ENCODE data around the gene TMEM115.

Gene TMEM115

GRCh38 chr3:50358911-50359759 is at the start of gene TMEM115:
TMEM115 (minus strand) TSS chr3:50359521; CDS start chr3:50359063, 458 bp downstream.
- Mint-ChIP-seq H3K27me3 (ENCODE audit: low read depth) (no peaks in the 10 kb centered on the region), H3K27ac (peak within 1 kb of the TSS; percentile 92), H3K4me3 (peak within 1 kb of the TSS; percentile 98), H3K9me3 (no peaks in the 10 kb centered on the region), H3K36me3 (ENCODE audit: low read depth) (peaks cover 24% of the 10 kb centered on the region), H3K4me1 (ENCODE audit: low read depth) (peaks cover 32% of the 10 kb centered on the region)

- no peak overlapping the region for H3K27ac Mint-ChIP-seq
- H3K36me3 Mint-ChIP-seq (ENCODE audit: low read depth), result no peaks in the 10 kb centered on the region
- H3K4me1 Mint-ChIP-seq (ENCODE audit: low read depth), result no peaks in the 10 kb centered on the region
- H3K4me3 Mint-ChIP-seq, result no peak overlapping the region
- no peaks in the 10 kb centered on the region for H3K9me3 Mint-ChIP-seq
- no peaks in the 10 kb centered on the region for H3K27me3 Mint-ChIP-seq (ENCODE audit: low read depth)
Observed at GRCh38 chr3:50408443-50408944, 49.2 kb upstream of the TMEM115 start.

- H3K27ac Mint-ChIP-seq, result no peak overlapping the region
- no peaks in the 10 kb centered on the region for H3K4me1 Mint-ChIP-seq (ENCODE audit: low read depth)
- H3K36me3 Mint-ChIP-seq (ENCODE audit: low read depth), result no peaks in the 10 kb centered on the region
- H3K9me3 Mint-ChIP-seq, result no peaks in the 10 kb centered on the region
- H3K4me3 Mint-ChIP-seq, result no peak overlapping the region
- no peaks in the 10 kb centered on the region for H3K27me3 Mint-ChIP-seq (ENCODE audit: low read depth)
Observed at GRCh38 chr3:50406487-50406886, 47.2 kb upstream of the TMEM115 start.

- Mint-ChIP-seq H3K9me3 (no peaks in the 10 kb centered on the region), H3K4me3 (no peak overlapping the region), H3K27me3 (ENCODE audit: low read depth) (no peaks in the 10 kb centered on the region), H3K4me1 (ENCODE audit: low read depth) (no peaks in the 10 kb centered on the region), H3K27ac (no peak overlapping the region), H3K36me3 (ENCODE audit: low read depth) (no peaks in the 10 kb centered on the region)
Observed at GRCh38 chr3:50405249-50405648, 45.9 kb upstream of the TMEM115 start.

- no peaks in the 10 kb centered on the region for H3K27me3 Mint-ChIP-seq (ENCODE audit: low read depth)
- H3K9me3 Mint-ChIP-seq, result no peaks in the 10 kb centered on the region
- H3K36me3 Mint-ChIP-seq (ENCODE audit: low read depth), result no peaks in the 10 kb centered on the region
- no peak overlapping the region for H3K27ac Mint-ChIP-seq
- H3K4me3 Mint-ChIP-seq, result no peak overlapping the region
- no peaks in the 10 kb centered on the region for H3K4me1 Mint-ChIP-seq (ENCODE audit: low read depth)
Observed at GRCh38 chr3:50401978-50402595, 42.8 kb upstream of the TMEM115 start.

GRCh38 chr3:50396502-50396901 is 37.2 kb upstream of the TMEM115 start:
- H3K36me3 Mint-ChIP-seq (ENCODE audit: low read depth), result no peaks in the 10 kb centered on the region
- H3K27ac Mint-ChIP-seq, result no peak overlapping the region
- no peak overlapping the region for H3K4me3 Mint-ChIP-seq
- peaks cover 4% of the 10 kb centered on the region for H3K4me1 Mint-ChIP-seq (ENCODE audit: low read depth)
- H3K9me3 Mint-ChIP-seq, result no peaks in the 10 kb centered on the region
- H3K27me3 Mint-ChIP-seq (ENCODE audit: low read depth), result no peaks in the 10 kb centered on the region

- H3K27ac Mint-ChIP-seq, result no peak overlapping the region
- H3K4me1 Mint-ChIP-seq (ENCODE audit: low read depth), result peaks cover 4% of the 10 kb centered on the region
- no peaks in the 10 kb centered on the region for H3K9me3 Mint-ChIP-seq
- H3K4me3 Mint-ChIP-seq, result no peak overlapping the region
- no peaks in the 10 kb centered on the region for H3K27me3 Mint-ChIP-seq (ENCODE audit: low read depth)
- no peaks in the 10 kb centered on the region for H3K36me3 Mint-ChIP-seq (ENCODE audit: low read depth)
Observed at GRCh38 chr3:50395070-50395860, 35.9 kb upstream of the TMEM115 start.

GRCh38 chr3:50393061-50393460 is 33.7 kb upstream of the TMEM115 start:
- H3K36me3 Mint-ChIP-seq (ENCODE audit: low read depth), result no peaks in the 10 kb centered on the region
- no peaks in the 10 kb centered on the region for H3K27me3 Mint-ChIP-seq (ENCODE audit: low read depth)
- H3K9me3 Mint-ChIP-seq, result no peaks in the 10 kb centered on the region
- no peak overlapping the region for H3K4me3 Mint-ChIP-seq
- no peak overlapping the region for H3K27ac Mint-ChIP-seq
- peaks cover 4% of the 10 kb centered on the region for H3K4me1 Mint-ChIP-seq (ENCODE audit: low read depth)

GRCh38 chr3:50392101-50392715 is 32.9 kb upstream of the TMEM115 start:
- Mint-ChIP-seq H3K36me3 (ENCODE audit: low read depth) (no peaks in the 10 kb centered on the region), H3K27me3 (ENCODE audit: low read depth) (no peaks in the 10 kb centered on the region), H3K4me3 (no peak overlapping the region)

GRCh38 chr3:50390508-50391224 is 31.3 kb upstream of the TMEM115 start:
- Mint-ChIP-seq H3K9me3 (no peaks in the 10 kb centered on the region), H3K27ac (no peak overlapping the region), H3K27me3 (ENCODE audit: low read depth) (no peaks in the 10 kb centered on the region), H3K36me3 (ENCODE audit: low read depth) (no peaks in the 10 kb centered on the region), H3K4me1 (ENCODE audit: low read depth) (peaks cover 4% of the 10 kb centered on the region), H3K4me3 (no peak overlapping the region)

More at GRCh38 chr3:50392101-50392715, 32.9 kb upstream of the TMEM115 start:
- H3K4me1 Mint-ChIP-seq (ENCODE audit: low read depth), result peaks cover 4% of the 10 kb centered on the region
- H3K9me3 Mint-ChIP-seq, result no peaks in the 10 kb centered on the region
- peak overlapping the region; percentile 60 for H3K27ac Mint-ChIP-seq

GRCh38 chr3:50389414-50389767 is 30.1 kb upstream of the TMEM115 start:
- H3K36me3 Mint-ChIP-seq (ENCODE audit: low read depth), result no peaks in the 10 kb centered on the region
- no peak overlapping the region for H3K4me3 Mint-ChIP-seq
- no peak overlapping the region for H3K27ac Mint-ChIP-seq
- H3K27me3 Mint-ChIP-seq (ENCODE audit: low read depth), result no peaks in the 10 kb centered on the region
- no peaks in the 10 kb centered on the region for H3K9me3 Mint-ChIP-seq
- peaks cover 4% of the 10 kb centered on the region for H3K4me1 Mint-ChIP-seq (ENCODE audit: low read depth)

- H3K36me3 Mint-ChIP-seq (ENCODE audit: low read depth), result no peaks in the 10 kb centered on the region
- H3K27ac Mint-ChIP-seq, result no peak overlapping the region
- no peak overlapping the region for H3K4me3 Mint-ChIP-seq
- H3K4me1 Mint-ChIP-seq (ENCODE audit: low read depth), result peaks cover 4% of the 10 kb centered on the region
- H3K27me3 Mint-ChIP-seq (ENCODE audit: low read depth), result no peaks in the 10 kb centered on the region
- H3K9me3 Mint-ChIP-seq, result no peaks in the 10 kb centered on the region
Observed at GRCh38 chr3:50388720-50389413, 29.5 kb upstream of the TMEM115 start.

- no peaks in the 10 kb centered on the region for H3K9me3 Mint-ChIP-seq
- no peaks in the 10 kb centered on the region for H3K36me3 Mint-ChIP-seq (ENCODE audit: low read depth)
- H3K4me3 Mint-ChIP-seq, result no peak overlapping the region
- no peak overlapping the region for H3K27ac Mint-ChIP-seq
- H3K27me3 Mint-ChIP-seq (ENCODE audit: low read depth), result no peaks in the 10 kb centered on the region
- peaks cover 4% of the 10 kb centered on the region for H3K4me1 Mint-ChIP-seq (ENCODE audit: low read depth)
Observed at GRCh38 chr3:50388016-50388719, 28.8 kb upstream of the TMEM115 start.
